ENCODE data around the gene SPOCK3. TPM values are rescaled to one million over a fixed set of nuclear protein-coding genes. Genes with fewer than 3 reads are reported as not detected.

The SPOCK3 gene
- total RNA-seq, 4 donors from 2014 or later, result not detected

DNA sequence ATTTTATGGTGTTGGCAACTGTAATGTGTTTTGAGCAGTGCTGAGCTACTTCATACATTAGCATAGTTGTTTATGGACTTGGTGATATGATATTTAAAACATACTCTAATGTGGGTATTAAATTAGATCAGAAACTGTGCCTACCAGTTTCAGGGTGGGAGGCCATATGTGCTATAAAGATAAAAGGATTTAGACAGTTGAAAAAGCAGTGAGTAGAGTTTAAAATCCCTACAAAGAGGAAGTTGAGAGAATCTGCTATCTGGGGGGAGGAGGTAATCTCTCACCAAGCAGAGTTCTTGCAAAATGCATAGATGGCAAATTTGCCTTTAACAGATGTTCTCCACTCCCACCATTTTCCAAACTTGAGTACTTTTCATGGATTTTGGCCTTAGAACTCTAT is 154.5 kb downstream of the SPOCK3 start:
- ATAC-seq (ENCODE audit: low FRiP score) (no peak), DNase-seq (ENCODE audit: low spot score) (no peak)
- TF ChIP-seq, protein P1, sequence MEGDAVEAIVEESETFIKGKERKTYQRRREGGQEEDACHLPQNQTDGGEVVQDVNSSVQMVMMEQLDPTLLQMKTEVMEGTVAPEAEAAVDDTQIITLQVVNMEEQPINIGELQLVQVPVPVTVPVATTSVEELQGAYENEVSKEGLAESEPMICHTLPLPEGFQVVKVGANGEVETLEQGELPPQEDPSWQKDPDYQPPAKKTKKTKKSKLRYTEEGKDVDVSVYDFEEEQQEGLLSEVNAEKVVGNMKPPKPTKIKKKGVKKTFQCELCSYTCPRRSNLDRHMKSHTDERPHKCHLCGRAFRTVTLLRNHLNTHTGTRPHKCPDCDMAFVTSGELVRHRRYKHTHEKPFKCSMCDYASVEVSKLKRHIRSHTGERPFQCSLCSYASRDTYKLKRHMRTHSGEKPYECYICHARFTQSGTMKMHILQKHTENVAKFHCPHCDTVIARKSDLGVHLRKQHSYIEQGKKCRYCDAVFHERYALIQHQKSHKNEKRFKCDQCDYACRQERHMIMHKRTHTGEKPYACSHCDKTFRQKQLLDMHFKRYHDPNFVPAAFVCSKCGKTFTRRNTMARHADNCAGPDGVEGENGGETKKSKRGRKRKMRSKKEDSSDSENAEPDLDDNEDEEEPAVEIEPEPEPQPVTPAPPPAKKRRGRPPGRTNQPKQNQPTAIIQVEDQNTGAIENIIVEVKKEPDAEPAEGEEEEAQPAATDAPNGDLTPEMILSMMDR (IDR thresholded peaks at IDR 0.05), result no peak

- TF ChIP-seq, protein P1 (IDR thresholded peaks at IDR 0.05), result no peak
- no peak for ATAC-seq (ENCODE audit: low FRiP score)
- DNase-seq (ENCODE audit: low spot score), result no peak
Observed at GRCh38 chr4:167052631-167053091, 181.6 kb downstream of the SPOCK3 start.

- no peak for ATAC-seq (ENCODE audit: low FRiP score)
- TF ChIP-seq, protein P1 (IDR thresholded peaks at IDR 0.05), result no peak
Observed at GRCh38 chr4:167049257-167049656, 185.0 kb downstream of the SPOCK3 start.

DNA sequence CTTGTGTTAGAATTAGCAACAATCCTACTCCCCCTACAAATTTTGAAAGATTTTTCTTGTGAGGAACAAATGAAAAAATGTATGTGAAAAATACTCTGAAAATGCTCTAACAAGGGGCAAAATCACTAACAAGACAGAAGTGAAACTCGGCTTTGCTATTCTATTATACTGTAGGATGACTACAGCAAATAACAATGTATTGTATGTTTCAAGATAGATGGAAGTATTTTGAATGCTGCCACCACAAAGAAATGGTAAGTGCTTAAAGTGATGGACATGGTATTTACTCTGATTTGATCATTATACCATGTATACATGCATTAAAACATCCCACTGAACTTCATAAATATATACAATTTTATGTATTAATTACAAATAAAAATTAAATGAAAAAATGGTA is 192.8 kb downstream of the SPOCK3 start:
- no peak for ATAC-seq (ENCODE audit: low FRiP score)
- DNase-seq (ENCODE audit: low spot score), result no peak
- TF ChIP-seq, protein P1 (IDR thresholded peaks at IDR 0.05), result no peak

More at GRCh38 chr4:167049257-167049656, 185.0 kb downstream of the SPOCK3 start:
- DNase-seq (ENCODE audit: low spot score), result no peak

GRCh38 chr4:167035390-167035789 is 198.9 kb downstream of the SPOCK3 start:
- DNase-seq (ENCODE audit: low spot score) (no peak), ATAC-seq (ENCODE audit: low FRiP score) (no peak)
- TF ChIP-seq, protein P1 (IDR thresholded peaks at IDR 0.05), result no peak

DNA sequence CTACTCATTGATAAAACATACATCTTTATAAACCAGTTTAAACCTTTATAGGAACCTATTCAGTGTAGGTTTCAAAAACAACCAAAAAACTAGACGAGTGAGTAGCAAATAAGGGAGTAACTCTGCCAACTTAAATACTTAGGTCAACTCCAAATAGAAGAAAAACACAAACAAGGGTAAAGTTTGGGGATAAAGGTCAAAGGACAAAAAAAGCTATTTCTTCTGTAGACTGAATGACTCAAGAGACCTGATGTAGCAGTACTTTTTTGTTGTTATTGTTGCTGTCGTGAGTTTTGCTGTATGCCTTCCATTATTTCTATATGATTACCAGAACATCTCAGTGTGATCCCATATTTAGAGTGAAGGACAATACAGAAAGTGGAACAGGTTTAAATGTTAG is 199.3 kb downstream of the SPOCK3 start:
- ATAC-seq (ENCODE audit: low FRiP score), result no peak
- TF ChIP-seq, protein P1 (IDR thresholded peaks at IDR 0.05), result no peak
- DNase-seq (ENCODE audit: low spot score), result no peak

DNA sequence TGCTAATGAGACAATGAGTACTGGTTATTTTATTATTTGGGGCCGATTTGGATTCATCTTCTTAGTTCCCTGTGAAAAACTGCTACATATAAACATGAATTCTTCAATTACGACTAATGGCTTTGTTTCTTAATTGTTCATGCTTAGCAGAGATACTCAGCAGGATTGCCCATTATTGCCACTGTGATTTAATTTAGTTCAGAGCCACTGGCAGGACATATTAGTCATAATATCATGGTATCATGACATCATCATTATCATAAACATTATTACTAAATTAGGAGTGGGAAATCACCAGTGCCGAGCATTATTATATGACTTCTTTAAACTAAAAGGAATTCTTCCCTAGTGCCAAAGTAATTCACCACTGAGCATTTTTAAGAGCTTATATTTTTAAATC is 201.4 kb downstream of the SPOCK3 start:
- ATAC-seq (ENCODE audit: low FRiP score), result no peak
- DNase-seq (ENCODE audit: low spot score), result no peak
- TF ChIP-seq, protein P1 (IDR thresholded peaks at IDR 0.05), result no peak

Data from omental fat pad (tissue), 4 donors.